Stimulated activated CD8-positive, alpha-beta memory T cell treated with anti-CD3 and anti-CD28 coated beads, Interleukin-15, amount 100 ng/mL, for 48 hours (primary cell): ENCODE measurements around the gene TYR.
"Not testable (repeated sequence)": the region's sequence is repeated elsewhere in the genome, so short reads cannot be mapped to it uniquely, and the experiment has no call there.

ENCODE experiments used
- DNase-seq, 2 donors: peaks; one replicate each; pipeline ENCODE4 v3.0.0-alpha.2; 2020; ENCODE audit warnings: low read depth in 2 of 2

The TYR gene

GRCh38 chr11:89177691-89178231 lies at the start of gene TYR:
TYR (plus strand) TSS chr11:89177875; CDS start chr11:89177954, 79 bp downstream.
- DNase-seq: no peak

- DNase-seq: no peak
Observed at GRCh38 chr11:89136606-89137005, 41.1 kb upstream of the TYR start.

GRCh38 chr11:89147229-89147628 lies 30.4 kb upstream of the TYR start:
- DNase-seq: no peak

- DNase-seq: no peak
Observed at GRCh38 chr11:89159974-89160373, 17.7 kb upstream of the TYR start.

GRCh38 chr11:89161949-89162348 lies 15.7 kb upstream of the TYR start:
- DNase-seq: no peak

- no peak for DNase-seq
Observed at GRCh38 chr11:89163686-89164085, 14.0 kb upstream of the TYR start.

- DNase-seq: no peak
Observed at GRCh38 chr11:89168396-89168795, 9.3 kb upstream of the TYR start.

- DNase-seq: no peak
Observed at GRCh38 chr11:89175796-89176195, 1.9 kb upstream of the TYR start.

- DNase-seq: no peak
Observed at GRCh38 chr11:89176938-89177337, 737 bp upstream of the TYR start.

GRCh38 chr11:89181111-89181510 lies 3.4 kb downstream of the TYR start:
- no peak for DNase-seq

- DNase-seq: no peak
Observed at GRCh38 chr11:89182773-89183518, 5.3 kb downstream of the TYR start.

GRCh38 chr11:89184021-89184420 lies 6.3 kb downstream of the TYR start:
- no peak for DNase-seq

- no peak for DNase-seq
Observed at GRCh38 chr11:89189776-89190175, 12.1 kb downstream of the TYR start.

- no peak for DNase-seq
Observed at GRCh38 chr11:89201138-89201537, 23.5 kb downstream of the TYR start.

- DNase-seq: no peak
Observed at GRCh38 chr11:89203814-89204213, 26.1 kb downstream of the TYR start.

- no peak for DNase-seq
Observed at GRCh38 chr11:89205378-89205777, 27.7 kb downstream of the TYR start.

GRCh38 chr11:89220684-89221339 lies 43.1 kb downstream of the TYR start:
- DNase-seq: no peak

- DNase-seq: no peak
Observed at GRCh38 chr11:89235083-89235482, 57.4 kb downstream of the TYR start.

- no peak for DNase-seq
Observed at GRCh38 chr11:89235976-89236375, 58.3 kb downstream of the TYR start.

GRCh38 chr11:89247007-89247406 lies 69.3 kb downstream of the TYR start:
- DNase-seq: not testable (repeated sequence)

- DNase-seq: no peak
Observed at GRCh38 chr11:89249196-89249595, 71.5 kb downstream of the TYR start.

- not testable (repeated sequence) for DNase-seq
Observed at GRCh38 chr11:89261483-89261882, 83.8 kb downstream of the TYR start.

- no peak for DNase-seq
Observed at GRCh38 chr11:89267660-89268302, 90.1 kb downstream of the TYR start.
